ENCODE measurements around the gene FOXA2.

- TF ChIP-seq ZNF589 (CRISPR knock-in tag; conservative IDR thresholded peaks at IDR 0.05) (no peak), FIP1L1 (IDR thresholded peaks at IDR 0.05; ENCODE audit: borderline replicate concordance, insufficient read depth, low read depth, low read length) (no peak), HMG20B (CRISPR knock-in tag; conservative IDR thresholded peaks at IDR 0.05) (no peak), CTCF (CRISPR knock-in tag; IDR thresholded peaks at IDR 0.05) (no peak), SRSF9 (IDR thresholded peaks at IDR 0.05; ENCODE audit: borderline replicate concordance, insufficient read depth, low read depth, low read length, poor library complexity, severe bottlenecking) (no peak), SRF (IDR thresholded peaks at IDR 0.05; ENCODE audit: low read depth, low read length) (no peak), CEBPB (IDR thresholded peaks at IDR 0.05; ENCODE audit: borderline replicate concordance, low read depth, low read length) (no peak), EZH2 (conservative IDR thresholded peaks at IDR 0.05; ENCODE audit: low read depth, low read length) (no peak), SALL1 (CRISPR knock-in tag; IDR thresholded peaks at IDR 0.05) (no peak; the same call in 1 of the 2 replicates), MXI1 (IDR thresholded peaks at IDR 0.05; ENCODE audit: borderline replicate concordance, low read depth, low read length) (no peak)
- TF ChIP-seq, protein P1, sequence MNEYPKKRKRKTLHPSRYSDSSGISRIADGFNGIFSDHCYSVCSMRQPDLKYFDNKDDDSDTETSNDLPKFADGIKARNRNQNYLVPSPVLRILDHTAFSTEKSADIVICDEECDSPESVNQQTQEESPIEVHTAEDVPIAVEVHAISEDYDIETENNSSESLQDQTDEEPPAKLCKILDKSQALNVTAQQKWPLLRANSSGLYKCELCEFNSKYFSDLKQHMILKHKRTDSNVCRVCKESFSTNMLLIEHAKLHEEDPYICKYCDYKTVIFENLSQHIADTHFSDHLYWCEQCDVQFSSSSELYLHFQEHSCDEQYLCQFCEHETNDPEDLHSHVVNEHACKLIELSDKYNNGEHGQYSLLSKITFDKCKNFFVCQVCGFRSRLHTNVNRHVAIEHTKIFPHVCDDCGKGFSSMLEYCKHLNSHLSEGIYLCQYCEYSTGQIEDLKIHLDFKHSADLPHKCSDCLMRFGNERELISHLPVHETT (CRISPR knock-in tag; conservative IDR thresholded peaks at IDR 0.05) = no peak
Measured at GRCh38 chr20:22579119-22579427, 5.3 kb downstream of the FOXA2 start.
